GM12872 (cell line): ENCODE data around the gene ITIH1.
A peak's percentile ranks its signal among the peaks of the same experiment; 100 is the strongest.

ENCODE experiments used
- TF ChIP-seq, protein P1 (sequence below): IDR thresholded peaks from 3 replicates; pipeline ENCODE4 v1.5.1; 2011; ENCODE audit warnings: low read depth, mild to moderate bottlenecking, low read length, moderate library complexity; ENCODE audit not compliant: insufficient read depth

The ITIH1 gene, protein sequence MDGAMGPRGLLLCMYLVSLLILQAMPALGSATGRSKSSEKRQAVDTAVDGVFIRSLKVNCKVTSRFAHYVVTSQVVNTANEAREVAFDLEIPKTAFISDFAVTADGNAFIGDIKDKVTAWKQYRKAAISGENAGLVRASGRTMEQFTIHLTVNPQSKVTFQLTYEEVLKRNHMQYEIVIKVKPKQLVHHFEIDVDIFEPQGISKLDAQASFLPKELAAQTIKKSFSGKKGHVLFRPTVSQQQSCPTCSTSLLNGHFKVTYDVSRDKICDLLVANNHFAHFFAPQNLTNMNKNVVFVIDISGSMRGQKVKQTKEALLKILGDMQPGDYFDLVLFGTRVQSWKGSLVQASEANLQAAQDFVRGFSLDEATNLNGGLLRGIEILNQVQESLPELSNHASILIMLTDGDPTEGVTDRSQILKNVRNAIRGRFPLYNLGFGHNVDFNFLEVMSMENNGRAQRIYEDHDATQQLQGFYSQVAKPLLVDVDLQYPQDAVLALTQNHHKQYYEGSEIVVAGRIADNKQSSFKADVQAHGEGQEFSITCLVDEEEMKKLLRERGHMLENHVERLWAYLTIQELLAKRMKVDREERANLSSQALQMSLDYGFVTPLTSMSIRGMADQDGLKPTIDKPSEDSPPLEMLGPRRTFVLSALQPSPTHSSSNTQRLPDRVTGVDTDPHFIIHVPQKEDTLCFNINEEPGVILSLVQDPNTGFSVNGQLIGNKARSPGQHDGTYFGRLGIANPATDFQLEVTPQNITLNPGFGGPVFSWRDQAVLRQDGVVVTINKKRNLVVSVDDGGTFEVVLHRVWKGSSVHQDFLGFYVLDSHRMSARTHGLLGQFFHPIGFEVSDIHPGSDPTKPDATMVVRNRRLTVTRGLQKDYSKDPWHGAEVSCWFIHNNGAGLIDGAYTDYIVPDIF

DNA sequence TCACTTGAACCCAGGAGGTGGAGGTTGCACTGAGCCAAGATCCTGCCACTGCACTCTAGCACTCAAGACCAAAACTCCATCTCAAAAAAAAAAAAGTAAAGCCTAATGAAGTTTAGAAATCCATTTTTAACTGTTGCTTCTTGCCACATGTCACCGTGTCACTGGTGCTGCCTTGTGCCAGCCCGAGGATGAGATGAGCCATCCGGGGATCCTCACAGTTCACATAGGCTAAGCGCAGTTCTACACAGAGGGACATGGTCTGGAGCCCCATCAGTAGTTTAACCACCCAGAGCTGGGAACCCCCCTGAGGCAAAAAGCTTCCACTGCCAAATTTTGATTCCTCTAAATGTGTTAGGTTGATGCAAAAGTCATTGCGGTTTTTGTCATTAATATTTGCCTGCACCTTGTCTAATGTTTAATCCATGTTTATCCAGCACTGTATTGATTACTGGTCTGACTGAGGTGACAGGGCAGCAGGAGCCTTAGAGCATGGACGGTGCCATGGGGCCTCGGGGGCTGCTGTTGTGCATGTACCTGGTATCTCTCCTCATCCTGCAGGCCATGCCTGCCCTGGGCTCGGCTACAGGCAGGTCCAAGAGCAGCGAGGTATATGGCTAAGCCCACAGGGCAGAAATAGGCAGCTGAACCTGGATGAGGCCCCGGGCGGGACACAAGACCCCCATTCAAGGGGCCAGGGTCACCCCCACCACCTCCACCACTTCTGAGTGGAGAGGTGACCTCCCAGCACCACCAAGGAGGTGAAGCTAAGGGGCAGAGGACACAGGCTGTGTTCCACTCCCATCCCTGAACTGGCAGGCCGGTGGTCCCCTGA, at the start of gene ITIH1:
TSS of gene ITIH1 (plus strand) at position 473 of the 832 bp plus-strand sequence. CDS start at position 490, 17 bp downstream.
- TF ChIP-seq, protein P1, sequence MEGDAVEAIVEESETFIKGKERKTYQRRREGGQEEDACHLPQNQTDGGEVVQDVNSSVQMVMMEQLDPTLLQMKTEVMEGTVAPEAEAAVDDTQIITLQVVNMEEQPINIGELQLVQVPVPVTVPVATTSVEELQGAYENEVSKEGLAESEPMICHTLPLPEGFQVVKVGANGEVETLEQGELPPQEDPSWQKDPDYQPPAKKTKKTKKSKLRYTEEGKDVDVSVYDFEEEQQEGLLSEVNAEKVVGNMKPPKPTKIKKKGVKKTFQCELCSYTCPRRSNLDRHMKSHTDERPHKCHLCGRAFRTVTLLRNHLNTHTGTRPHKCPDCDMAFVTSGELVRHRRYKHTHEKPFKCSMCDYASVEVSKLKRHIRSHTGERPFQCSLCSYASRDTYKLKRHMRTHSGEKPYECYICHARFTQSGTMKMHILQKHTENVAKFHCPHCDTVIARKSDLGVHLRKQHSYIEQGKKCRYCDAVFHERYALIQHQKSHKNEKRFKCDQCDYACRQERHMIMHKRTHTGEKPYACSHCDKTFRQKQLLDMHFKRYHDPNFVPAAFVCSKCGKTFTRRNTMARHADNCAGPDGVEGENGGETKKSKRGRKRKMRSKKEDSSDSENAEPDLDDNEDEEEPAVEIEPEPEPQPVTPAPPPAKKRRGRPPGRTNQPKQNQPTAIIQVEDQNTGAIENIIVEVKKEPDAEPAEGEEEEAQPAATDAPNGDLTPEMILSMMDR: no peak

DNA sequence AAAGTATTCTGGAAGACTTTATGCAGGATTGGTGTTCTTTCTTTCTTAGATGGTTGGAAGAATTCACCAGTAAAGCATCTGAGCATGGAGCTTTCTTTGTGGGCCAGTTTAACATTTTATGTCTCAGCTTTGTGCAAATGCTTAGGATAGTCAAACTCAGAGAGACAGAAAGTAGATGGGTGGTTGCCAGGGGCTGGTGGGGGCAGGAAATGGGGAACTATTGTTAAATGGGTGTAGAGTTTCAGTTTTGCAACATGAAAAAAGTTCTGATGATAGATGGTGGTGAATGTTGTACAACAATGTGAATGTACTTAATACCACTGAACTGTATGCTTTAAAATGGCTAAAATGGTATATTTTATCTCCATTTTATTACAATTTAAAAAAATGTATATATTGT, 46.7 kb upstream of the ITIH1 start:
- TF ChIP-seq, protein P1: no peak

DNA sequence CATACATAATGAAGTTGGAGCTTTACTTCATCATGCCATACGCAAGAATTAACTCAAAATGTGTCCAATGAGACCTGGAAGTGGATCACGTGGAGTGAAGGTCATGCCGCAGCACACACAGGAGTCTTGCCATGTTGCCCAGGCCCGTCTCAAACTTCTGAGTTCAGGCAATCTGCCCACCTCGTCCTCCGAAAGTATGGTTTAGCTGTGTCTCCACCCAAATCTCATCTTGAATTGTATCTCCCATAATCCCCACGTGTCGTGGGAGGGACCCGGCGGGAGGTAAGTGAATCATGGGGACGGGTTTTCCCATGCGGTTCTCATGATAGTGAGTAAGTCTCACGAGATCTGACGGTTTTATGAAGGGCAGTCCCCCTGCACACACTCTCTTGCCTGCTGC, 45.8 kb upstream of the ITIH1 start:
- TF ChIP-seq, protein P1: no peak

DNA sequence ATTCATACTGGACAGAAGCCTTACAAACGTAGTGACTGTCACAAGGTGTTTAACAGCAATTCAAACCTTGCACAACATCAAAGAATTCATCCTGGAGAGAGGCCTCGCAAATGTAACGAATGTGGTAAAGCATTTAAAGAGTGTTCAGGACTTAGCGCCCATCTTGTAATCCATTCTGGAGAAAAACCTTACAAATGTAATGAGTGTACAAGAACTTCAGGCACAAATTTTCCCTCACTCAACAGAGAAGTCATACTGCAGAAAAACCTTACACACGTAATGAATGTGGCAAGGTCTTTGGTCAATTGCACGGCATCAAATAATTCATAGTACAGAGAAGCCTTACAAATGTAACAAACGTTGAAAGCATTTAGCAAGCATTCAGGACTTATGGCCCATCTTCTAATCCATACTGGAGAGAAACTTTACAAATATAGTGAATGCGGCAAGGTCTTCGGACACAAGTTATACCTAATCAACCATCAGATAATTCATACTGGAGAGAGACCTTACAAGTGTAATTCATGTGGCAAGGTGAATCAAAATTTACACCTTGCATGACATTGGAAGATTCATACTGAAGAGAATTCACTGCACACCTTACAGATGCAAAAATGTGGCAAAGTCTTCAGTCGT, 44.0 kb upstream of the ITIH1 start:
- TF ChIP-seq, protein P1: no peak

DNA sequence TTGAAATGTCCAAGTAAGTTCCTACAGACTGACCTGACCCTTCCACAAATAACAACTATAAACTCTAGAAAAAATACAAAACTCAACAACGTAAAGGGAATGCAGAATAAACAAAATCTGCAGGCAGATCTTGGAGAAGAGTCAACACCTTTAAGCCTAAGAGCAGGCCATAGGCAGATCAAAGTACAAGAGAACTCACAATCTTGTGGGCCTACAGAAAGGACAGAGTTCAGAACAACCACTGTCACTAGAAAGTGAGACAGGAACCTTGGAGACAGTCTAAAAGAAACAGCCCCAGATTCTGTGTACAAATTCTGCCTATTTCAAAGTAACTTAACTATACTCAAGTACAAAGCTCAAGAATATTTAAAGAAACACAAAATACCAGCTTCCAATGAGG, 37.7 kb upstream of the ITIH1 start:
- TF ChIP-seq, protein P1: no peak

DNA sequence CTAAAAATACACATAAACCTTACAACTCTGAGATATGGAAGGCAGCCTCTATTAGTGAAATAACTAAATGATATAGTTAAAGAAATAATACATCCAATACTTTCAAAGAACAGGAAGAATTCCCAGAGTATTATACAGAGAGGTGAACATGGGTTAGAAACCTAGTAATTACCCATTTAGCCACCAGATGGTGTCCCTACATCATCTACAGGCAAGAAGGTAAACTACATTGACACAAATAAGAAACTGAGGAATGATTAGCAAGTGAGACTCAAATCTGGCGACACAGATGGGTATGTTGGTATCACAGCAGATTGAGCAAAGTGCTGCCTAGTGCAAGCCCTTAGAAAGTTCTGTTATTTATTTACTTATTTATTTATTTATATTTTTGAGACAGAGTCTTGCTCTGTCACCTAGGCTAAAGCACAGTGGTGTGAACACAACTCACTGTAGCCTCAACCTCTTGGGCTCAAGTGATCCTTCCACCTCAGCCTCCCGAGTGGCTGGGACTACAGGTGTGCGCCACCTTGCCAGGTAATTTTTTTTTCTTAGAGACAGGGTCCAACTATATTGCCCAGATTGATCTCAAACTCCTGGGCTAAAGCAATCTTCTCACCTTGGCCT, 34.9 kb upstream of the ITIH1 start:
- TF ChIP-seq, protein P1: peak; percentile 55
